ENCODE measurements around the gene MYL10. TPM values are rescaled to one million over a fixed set of nuclear protein-coding genes. Genes with fewer than 3 reads are reported as not detected.

The MYL10 gene
- polyA plus RNA-seq, 4 donors = 0.18 to 0.73 (median 0.34) TPM

- DNase-seq (ENCODE audit: low read depth in 4 of 4, low spot score in 3 of 4) = no peak
Observed at GRCh38 chr7:101598986-101599771, 29.9 kb downstream of the MYL10 start.

GRCh38 chr7:101598422-101598985 is 30.6 kb downstream of the MYL10 start:
- DNase-seq (ENCODE audit: low read depth in 4 of 4, low spot score in 3 of 4) = no peak

- no peak for DNase-seq (ENCODE audit: low read depth in 4 of 4, low spot score in 3 of 4)
Observed at GRCh38 chr7:101597941-101598340, 31.2 kb downstream of the MYL10 start.

- DNase-seq (ENCODE audit: low read depth in 4 of 4, low spot score in 3 of 4) = no peak
Observed at GRCh38 chr7:101596898-101597297, 32.2 kb downstream of the MYL10 start.

GRCh38 chr7:101595766-101596537 is 33.1 kb downstream of the MYL10 start:
- no peak for DNase-seq (ENCODE audit: low read depth in 4 of 4, low spot score in 3 of 4)

GRCh38 chr7:101595246-101595645 is 33.9 kb downstream of the MYL10 start:
- no peak for DNase-seq (ENCODE audit: low read depth in 4 of 4, low spot score in 3 of 4)

GRCh38 chr7:101594790-101595189 is 34.3 kb downstream of the MYL10 start:
- DNase-seq (ENCODE audit: low read depth in 4 of 4, low spot score in 3 of 4) = no peak

GRCh38 chr7:101593556-101593955 is 35.5 kb downstream of the MYL10 start:
- DNase-seq (ENCODE audit: low read depth in 4 of 4, low spot score in 3 of 4) = no peak

- DNase-seq (ENCODE audit: low read depth in 4 of 4, low spot score in 3 of 4) = no peak
Observed at GRCh38 chr7:101591504-101591903, 37.6 kb downstream of the MYL10 start.

- no peak for DNase-seq (ENCODE audit: low read depth in 4 of 4, low spot score in 3 of 4)
Observed at GRCh38 chr7:101590663-101591435, 38.2 kb downstream of the MYL10 start.

DNA sequence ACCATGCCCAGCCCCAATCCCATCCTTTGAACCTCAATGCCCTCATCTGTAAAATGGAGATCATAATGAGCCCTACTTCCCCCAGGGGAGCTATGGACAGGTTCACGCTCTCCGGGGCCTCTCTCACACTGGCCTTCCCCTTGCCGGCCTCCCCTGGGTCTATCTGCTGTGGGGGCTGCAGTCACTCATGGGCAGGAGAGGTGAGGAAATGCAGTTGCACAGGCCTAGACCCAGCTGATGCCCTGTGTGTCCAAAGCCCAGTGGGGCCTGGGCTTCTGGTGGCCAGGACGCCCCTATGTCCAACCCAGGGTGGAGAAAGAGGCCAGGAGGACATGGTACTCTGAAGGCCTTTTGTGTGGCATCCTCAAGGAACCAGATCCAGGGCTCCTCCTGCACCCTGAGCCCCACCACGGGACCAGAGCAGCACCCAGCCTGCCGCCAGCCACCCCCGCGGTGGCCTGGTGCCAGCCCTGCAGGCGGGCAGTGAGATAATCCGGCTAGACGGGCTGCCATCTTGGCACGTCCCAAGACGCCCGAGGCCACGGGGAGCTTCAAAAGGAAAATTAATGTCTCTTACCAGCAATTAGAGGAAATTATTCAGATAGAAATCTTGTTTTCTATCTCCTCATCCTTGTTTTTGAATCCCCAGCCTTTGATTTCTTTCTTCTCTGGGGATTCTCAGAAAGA is 39.0 kb downstream of the MYL10 start:
- no peak for DNase-seq (ENCODE audit: low read depth in 4 of 4, low spot score in 3 of 4)

DNA sequence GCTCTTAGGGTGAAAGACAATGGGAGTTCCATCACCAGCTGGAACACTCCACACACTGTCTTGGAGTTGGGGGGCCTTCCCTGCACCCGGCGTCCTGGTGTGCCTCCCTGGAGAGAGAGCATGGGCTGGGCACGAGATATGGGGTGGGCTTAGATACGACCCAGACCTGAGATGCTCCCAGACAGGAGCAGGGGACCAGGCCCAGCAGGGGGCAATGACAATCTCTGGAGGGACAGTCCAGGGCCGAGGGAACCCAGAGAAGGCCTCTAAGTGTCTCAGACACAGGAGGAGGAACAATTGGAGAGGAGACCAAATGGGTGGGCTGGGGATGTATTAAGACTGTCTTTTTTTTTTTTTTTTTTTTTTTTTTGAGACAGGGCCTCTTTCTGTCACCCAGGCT is 40.0 kb downstream of the MYL10 start:
- DNase-seq (ENCODE audit: low read depth in 4 of 4, low spot score in 3 of 4) = no peak

DNA sequence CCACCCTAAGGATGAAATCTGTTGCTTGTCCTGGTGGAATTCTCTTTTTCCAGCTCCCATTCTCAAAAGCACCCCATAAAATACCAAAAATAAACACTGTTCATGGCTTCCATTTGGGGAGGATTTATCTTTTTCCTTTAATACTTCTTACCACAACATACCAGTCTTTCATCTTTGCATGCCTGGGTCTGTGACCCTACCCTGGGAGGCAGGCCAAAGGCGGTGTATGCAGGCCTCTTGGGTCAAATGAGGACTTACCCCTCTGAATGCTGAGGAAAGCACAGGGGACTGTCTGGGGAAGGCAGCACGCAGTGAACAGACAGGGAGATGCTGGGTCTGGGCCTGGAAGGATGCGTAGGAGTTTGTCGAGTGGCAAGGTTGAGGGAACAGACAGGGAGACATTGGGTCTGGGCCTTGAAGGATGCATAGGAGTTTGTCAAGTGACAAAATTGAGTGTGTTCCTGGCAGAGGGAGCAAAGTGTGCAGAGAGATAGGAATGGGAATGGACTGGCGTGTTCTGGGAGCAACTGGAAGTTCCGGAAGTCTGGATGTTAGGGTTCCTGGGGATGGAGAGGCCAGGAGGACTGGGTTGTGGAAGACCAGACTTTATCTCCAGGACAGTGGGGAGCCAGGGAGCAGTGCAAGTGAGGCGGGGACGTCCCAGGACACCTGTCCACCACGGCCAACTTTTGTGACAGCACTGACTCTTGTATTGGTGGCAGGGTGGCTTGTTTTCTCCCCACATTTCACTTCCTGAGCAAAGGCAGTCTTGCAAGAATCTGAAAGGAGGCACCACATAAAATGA is 40.8 kb downstream of the MYL10 start:
- no peak for DNase-seq (ENCODE audit: low read depth in 4 of 4, low spot score in 3 of 4)

DNA sequence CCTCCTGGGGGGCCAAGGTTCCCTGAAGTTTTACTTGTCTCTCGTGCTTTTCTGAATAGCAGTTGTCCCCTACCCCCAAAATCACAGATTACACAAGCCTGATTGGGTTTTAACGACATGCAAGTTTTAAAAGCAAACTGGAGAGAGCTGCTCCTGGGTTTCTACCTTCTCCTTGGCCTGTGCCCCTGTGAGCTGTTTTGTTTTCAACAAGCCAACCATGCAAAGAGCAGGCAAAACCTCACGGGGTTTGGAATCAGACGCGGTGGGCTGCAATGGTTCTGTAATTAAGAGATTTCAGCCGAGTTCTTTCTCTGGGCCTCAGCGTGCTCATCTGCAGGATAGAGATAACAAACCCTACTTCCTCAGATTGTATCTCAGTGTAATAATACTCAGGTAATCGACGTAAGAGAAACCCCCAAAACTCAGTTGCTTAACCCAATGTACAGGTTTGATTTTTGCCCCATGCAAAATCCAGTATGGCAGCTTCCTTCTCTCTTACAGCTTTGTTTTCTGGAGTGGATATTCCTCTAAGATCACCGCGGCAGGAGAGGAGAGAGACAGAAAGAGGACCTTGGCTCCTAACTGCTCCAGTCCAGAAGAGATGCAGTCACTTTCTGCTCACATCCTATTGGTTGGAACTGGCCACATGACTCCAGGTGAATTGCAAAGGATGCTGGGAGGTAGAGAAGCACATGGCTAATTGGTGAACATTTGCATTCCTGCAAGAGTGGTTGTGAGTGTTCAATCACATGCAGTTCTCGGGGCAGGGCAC is 42.0 kb downstream of the MYL10 start:
- no peak for DNase-seq (ENCODE audit: low read depth in 4 of 4, low spot score in 3 of 4)

DNA sequence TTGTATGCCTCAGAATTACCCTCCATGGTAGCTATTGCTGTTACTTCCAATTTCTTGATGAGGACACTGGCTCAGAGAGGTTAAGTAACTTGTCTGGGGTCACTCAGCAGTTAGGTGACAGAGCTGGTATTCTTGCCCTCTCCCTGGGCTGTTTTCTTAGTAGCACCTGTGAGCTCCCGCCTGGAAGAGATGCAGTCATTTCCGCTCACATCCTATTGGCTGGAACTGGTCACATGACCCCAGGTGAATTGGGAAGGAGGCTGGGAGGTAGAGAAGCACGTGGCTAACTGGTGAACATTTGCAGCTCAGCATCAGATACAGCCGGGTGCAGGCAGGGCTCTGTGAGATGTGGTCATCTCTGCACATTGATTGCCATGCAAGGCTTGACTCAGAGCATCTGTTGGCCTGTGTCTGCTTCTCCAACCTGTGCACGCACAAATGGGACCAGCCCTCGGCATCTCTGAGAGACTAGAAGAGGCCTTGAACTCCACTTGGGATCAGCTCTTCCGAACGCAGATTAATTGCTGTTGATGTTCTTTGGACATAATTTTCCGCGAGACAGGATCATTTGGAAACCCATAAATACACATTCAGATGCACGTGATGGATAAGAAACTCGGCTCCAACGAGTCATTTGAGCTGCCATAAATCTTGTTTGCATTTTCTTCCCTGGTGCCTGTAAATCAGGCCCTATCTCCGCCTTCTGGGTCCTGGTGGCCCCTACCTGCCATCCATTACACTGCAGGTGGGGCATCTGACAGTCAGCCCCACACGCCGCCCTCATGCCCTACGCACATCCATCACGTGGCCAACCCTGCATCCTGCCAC is 42.8 kb downstream of the MYL10 start:
- DNase-seq (ENCODE audit: low read depth in 4 of 4, low spot score in 3 of 4) = peak in 1 of 4 donors; percentile 45

- no peak for DNase-seq (ENCODE audit: low read depth in 4 of 4, low spot score in 3 of 4)
Observed at GRCh38 chr7:101582971-101583370, 46.1 kb downstream of the MYL10 start.

- DNase-seq (ENCODE audit: low read depth in 4 of 4, low spot score in 3 of 4) = no peak
Observed at GRCh38 chr7:101581891-101582290, 47.2 kb downstream of the MYL10 start.

GRCh38 chr7:101580596-101580995 is 48.5 kb downstream of the MYL10 start:
- no peak for DNase-seq (ENCODE audit: low read depth in 4 of 4, low spot score in 3 of 4)
